ENCODE data around the gene CD8B.
"Not testable (repeated sequence)": the region's sequence is repeated elsewhere in the genome, so short reads cannot be mapped to it uniquely, and the experiment has no call there.

DNA sequence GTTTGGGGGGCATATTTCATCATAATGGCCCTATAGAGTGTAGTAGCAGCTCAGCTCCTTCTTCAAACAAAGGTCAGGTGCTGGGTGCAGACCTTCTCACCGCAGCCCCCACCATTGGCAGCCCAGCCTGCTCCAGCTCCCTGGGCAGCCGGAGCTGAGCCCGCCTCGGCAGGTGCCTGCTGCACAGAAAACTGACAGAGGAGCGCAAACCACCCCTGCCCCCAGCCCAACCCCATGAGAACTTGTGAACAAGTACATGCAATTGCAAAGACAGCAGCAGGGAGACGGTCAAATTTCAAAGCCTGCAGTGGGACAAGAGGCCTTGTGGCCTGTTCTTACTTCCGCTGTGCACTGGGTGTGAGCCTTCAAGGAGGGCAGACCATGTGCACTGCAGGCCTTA lies 22.2 kb downstream of the CD8B start:
- not testable (repeated sequence) for TF ChIP-seq CTCF (IDR thresholded peaks at IDR 0.05; ENCODE audit: insufficient read depth, low read length); SPI1 (IDR thresholded peaks at IDR 0.05; ENCODE audit: borderline replicate concordance, low read depth); GABPA (IDR thresholded peaks at IDR 0.05; ENCODE audit: low read depth); POLR2AphosphoS5 (IDR thresholded peaks at IDR 0.05; ENCODE audit: low read depth)
- TF ChIP-seq, protein P1, sequence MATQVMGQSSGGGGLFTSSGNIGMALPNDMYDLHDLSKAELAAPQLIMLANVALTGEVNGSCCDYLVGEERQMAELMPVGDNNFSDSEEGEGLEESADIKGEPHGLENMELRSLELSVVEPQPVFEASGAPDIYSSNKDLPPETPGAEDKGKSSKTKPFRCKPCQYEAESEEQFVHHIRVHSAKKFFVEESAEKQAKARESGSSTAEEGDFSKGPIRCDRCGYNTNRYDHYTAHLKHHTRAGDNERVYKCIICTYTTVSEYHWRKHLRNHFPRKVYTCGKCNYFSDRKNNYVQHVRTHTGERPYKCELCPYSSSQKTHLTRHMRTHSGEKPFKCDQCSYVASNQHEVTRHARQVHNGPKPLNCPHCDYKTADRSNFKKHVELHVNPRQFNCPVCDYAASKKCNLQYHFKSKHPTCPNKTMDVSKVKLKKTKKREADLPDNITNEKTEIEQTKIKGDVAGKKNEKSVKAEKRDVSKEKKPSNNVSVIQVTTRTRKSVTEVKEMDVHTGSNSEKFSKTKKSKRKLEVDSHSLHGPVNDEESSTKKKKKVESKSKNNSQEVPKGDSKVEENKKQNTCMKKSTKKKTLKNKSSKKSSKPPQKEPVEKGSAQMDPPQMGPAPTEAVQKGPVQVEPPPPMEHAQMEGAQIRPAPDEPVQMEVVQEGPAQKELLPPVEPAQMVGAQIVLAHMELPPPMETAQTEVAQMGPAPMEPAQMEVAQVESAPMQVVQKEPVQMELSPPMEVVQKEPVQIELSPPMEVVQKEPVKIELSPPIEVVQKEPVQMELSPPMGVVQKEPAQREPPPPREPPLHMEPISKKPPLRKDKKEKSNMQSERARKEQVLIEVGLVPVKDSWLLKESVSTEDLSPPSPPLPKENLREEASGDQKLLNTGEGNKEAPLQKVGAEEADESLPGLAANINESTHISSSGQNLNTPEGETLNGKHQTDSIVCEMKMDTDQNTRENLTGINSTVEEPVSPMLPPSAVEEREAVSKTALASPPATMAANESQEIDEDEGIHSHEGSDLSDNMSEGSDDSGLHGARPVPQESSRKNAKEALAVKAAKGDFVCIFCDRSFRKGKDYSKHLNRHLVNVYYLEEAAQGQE (IDR thresholded peaks at IDR 0.05; ENCODE audit: insufficient replicate concordance, low read depth), result not testable (repeated sequence)
